HG02885 (cell line): ENCODE measurements around the gene MACF1.

Experiments
- ATAC-seq: cut with Tn5 transposase; IDR thresholded peaks from one replicate; pipeline ENCODE4 v1.9.1; 2021; ENCODE audit warnings: mild to moderate bottlenecking; ENCODE audit not compliant: unreplicated experiment, poor library complexity

MACF1 gene

DNA sequence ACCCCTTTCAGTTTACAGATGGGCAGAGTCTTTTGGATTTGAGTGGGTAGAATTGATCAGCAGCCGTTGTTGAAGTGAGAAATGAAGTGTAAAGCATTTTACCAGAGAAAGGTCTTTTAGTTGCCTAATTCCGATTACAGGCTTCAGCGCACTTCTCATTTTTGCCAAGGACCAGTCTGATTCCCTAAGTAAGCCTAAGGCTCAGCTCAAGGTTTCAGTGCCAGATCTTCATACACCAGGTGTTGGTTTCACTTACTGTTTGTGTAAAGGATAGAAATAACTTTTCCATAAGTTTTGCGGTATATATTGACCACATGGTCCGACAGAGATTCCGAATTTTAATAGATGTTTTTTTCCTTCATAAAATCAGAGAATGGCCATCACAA lies 203.0 kb downstream of the MACF1 start:
- ATAC-seq = no peak

DNA sequence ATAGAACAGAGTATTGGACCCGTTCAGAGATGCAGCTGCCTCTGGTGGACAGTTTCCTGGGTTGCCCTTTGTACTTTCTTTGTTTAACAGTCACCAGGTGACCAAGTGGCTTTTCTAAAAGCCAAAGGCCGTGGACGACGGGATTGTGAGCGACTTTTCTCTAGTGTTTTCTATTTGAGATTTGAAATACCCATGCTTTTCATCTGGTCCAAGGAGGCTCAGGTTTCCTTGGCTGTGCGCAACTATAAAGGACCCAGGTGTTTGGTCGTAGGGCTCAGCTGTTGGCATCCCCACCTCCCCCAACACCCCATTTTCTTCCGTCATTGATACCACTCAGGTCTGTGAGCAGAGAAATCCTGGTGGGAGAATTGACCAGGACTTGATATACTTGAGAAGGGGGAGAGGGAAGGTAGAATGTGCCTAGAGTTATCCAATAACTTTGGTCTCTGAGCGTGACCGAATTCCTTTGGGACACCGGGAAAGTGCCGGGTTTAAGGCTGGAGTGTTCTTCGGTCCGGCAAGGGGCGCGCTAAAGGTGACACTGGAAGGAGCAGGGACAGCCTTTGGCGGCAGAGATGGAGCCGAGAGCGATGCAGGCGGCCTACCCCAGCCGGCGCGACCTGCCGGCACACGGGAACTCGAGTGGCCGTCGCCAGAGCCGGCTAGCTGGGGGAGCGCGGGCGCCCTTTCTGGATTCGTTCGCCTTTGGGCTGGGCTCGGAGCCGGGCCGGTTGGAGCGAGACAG lies 203.6 kb downstream of the MACF1 start:
- no peak for ATAC-seq

DNA sequence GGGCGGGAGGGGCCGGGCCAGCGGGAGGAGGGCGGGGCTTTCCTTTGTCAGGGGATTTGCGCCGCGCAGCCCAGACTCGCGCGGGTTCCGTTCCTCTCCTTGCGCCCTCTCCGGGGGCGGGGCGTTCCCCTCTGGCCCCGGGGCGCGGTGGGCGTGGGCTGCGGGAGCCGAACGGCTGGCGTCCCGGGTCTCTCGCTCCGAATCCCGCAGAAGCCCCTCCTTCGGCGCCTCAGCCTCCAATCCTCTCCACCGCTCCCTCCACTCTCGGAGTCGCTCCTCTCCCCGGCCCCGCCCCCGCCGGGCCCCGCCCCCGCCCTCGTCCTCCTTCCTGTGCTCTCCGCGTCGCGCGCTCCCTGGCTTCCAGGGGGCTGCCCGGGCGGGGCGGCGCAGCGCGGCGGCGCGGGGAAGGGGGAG lies 204.2 kb downstream of the MACF1 start:
- ATAC-seq = peak; percentile 82

DNA sequence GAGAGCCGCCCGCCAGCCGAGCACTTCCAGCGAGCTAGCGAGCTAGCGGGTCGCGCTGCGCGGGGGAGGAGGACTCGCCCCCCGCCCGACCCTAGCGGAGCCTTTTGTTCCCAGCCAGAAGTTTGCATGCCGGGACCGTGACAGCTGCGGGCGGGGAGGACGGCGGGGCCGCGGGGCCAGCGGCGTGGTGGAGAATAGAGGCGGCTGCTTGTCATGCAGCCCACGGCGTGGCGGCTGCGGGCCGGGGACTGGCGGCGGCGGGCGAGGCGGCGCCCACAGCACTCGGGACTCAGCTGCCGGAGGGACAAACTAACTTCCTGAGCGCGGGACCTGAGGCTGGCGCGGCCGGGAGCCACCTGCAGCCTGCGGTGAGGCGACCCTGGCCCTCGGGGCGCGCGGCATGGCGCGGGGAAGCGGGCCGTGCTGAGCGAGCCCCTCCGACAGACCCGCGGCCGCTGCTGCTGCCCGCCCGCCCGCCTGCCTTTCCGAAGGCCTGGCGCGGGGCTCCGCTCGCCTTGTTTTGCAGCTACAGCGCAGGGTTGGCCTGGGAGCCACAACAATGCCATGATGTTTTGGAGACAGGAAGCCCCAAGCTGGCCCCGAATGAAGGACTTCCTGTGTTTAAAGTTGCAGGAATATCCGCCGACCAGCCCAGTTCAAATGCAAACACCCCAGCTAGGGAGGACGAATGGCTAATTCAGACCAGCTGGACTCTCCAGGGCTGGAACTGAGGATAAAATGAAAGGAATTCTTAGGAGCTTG lies 204.7 kb downstream of the MACF1 start:
- peak; percentile 49 for ATAC-seq

DNA sequence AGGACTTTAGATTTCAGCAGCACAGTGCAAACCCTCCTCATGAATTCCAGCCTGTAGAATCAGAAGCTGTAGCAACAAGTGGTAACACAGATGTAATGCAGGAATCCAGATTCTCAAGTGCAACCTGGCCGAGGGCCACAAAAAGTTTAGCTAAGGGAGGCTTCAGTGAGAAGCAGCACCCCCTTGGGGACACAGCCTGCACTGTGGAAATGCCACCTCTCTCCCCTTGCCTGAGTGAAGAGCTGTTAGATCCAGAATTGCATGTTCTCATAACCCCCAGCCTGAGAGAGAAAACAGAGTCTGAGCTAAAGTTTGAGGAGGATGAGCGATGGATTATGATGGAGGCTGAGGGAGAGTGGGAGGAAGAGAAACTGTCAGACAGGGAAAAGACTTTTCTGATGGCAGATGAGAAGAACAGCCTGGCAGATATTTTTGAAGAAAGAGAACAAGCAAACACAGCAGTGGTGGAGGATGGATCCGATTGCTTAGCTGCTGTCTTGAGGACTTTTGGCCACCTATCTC lies 206.5 kb downstream of the MACF1 start:
- ATAC-seq = no peak

DNA sequence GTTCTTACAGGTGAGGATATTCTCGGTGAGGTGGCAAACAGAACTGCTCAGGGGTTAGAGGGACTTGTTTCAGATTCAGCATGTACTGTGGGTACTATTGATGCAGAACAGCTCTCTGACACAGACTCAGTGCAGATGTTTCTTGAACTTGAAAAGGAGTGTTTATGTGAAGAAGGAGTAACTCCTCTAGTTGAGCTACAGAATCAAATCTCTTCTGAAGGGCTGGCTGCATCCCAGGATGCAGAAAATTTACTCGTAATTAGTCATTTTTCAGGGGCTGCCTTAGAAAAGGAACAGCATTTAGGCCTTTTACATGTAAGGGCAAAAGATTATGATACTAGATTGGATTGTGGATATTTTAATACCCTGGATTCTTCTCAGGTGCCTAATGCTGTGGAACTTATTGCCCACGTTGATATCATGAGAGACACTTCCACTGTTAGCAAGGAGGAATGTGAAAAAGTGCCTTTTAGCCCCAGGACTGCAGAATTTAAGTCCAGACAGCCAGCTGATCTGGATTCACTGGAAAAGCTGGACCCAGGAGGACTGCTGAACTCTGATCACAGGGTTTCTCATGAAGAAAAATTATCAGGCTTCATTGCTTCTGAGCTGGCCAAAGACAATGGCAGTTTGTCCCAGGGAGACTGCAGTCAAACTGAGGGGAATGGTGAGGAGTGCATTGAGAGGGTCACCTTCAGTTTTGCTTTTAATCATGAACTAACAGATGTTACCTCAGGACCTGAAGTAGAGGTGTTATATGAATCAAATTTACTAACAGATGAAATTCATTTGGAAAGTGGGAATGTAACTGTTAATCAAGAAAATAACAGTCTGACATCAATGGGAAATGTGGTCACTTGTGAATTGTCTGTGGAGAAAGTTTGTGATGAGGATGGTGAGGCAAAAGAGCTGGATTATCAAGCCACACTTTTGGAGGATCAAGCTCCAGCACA lies 207.3 kb downstream of the MACF1 start:
- no peak for ATAC-seq

DNA sequence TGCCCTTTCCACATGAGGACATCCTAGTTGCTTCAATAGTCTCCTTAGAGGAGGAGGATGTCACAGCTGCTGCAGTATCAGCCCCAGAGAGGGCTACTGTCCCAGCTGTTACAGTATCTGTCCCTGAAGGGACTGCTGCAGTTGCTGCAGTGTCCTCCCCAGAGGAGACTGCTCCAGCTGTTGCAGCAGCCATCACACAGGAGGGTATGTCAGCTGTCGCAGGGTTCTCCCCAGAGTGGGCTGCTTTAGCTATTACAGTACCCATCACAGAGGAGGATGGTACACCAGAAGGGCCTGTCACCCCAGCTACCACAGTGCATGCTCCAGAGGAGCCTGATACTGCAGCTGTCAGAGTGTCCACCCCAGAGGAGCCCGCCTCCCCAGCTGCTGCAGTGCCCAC lies 208.4 kb downstream of the MACF1 start:
- no peak for ATAC-seq

DNA sequence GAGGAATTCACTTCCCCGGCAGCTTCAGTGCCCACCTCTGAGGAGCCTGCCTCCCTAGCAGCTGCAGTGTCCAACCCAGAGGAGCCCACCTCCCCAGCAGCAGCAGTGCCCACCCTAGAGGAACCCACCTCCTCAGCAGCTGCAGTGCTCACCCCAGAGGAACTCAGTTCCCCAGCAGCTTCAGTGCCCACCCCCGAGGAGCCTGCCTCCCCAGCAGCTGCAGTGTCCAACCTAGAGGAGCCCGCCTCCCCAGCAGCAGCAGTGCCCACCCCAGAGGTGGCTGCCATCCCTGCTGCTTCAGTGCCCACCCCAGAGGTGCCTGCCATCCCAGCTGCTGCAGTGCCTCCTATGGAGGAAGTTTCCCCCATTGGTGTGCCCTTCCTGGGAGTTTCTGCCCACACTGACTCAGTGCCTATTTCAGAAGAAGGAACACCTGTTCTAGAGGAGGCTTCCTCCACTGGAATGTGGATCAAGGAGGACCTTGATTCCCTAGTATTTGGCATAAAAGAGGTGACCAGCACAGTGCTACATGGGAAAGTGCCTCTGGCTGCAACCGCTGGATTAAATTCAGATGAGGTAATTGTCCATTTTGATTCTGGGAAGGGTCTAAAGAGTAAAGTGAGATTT lies 209.5 kb downstream of the MACF1 start:
- ATAC-seq = no peak

DNA sequence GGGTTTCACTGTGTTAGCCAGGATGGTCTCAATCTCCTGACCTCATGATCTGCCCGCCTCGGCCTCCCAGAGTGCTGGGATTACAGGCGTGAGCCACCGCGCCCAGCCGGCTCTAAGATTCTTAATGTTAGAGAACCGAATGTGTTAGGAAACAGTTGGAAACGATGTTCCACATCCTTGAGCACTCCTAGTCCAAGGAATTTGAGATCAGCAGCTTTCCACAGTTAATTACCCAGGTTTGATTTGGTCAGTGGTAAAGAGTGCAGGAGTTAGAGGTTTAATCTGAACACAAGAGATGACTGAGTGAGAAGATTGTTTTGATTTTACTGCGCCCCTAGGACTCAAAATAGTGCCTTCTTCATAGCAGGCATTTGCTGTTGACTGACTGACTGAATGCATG lies 211.1 kb downstream of the MACF1 start:
- ATAC-seq = no peak

DNA sequence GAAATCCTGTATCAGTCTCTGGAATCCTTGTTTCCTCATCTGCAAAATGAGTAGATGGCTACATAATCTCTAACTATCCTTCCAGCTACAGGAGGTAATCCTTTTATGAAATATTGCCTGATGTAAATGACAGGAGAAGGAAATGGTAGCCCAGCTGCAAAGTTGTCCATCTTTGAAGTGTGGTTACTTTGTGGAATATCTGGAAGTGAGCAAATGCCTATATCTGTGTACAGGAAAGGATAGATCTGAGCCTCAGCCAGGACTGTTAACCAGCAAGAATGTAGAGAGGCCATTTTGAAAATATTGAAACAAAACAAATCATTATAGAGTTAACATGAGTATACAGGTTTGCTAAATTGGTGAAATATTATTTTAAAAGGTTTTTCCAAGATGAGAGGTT lies 212.1 kb downstream of the MACF1 start:
- no peak for ATAC-seq

DNA sequence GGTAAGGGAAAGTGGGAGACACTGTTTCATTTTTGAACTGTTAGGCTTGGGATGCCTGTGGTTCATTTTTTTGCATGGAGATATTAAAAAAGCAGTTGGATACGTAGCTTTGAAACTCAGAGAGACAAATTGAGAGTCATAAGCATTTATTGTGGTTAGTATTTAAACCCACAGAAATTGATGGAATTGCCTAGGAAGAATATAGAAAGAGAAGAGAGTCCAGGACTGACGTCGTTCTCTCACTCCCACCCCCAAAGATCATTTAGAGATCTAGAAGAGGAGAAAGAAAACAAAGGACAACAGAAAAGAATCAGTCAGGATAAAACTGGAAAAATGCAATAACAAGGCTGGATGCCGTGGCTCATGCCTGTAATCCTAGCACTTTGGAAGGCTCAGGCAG lies 213.7 kb downstream of the MACF1 start:
- no peak for ATAC-seq

DNA sequence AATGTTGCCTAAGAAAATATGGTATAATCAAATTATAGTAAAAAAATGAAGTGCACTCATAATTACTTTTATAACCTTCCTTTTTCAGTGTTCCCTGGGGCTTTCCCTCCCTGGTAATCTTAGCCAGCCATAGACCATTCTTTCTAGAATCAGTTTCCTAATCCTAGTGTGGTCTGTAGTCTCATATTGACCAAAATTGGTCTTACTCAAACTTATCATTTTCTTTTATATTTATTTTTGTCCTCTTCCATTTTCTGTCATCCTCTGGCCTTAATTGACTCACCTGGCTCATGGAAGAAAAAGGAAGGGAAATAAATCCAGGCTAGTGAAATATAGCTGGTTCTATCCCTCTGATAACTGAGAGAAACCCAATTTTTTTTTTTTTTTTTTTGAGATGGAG lies 216.0 kb downstream of the MACF1 start:
- ATAC-seq = no peak

DNA sequence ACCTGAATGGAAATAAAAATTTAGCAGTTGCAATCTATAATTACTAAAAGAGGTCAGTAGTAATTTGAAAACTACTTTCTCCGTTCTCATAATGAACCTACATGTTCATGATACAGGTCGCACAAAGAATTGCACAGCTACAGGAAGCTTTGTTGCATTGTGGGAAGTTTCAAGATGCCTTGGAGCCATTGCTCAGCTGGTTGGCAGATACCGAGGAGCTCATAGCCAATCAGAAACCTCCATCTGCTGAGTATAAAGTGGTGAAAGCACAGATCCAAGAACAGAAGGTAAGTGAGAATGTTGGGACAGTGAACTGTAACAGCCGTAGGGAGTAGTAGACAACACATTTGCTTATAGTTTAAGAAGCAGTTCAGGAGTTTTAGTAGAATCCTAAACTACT lies 218.1 kb downstream of the MACF1 start:
- ATAC-seq = no peak

DNA sequence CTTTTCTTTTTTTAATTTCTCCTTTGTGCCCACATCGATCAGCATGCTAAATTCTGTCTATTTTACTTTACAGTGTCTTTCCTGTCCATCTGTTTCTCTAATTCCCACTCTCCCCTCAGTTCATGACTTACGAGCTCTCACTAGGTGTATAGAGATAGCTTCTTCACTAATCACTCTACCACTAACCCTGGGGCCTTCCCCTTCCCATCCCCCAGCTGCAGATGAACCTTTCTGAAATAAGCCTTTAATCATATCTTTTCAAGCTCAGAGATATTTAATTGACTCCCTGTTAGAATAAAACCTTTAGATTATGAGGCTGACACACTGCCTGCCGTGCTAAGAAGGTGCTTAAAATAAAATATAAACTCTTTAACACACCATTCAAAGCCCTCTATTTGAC lies 220.7 kb downstream of the MACF1 start:
- no peak for ATAC-seq

DNA sequence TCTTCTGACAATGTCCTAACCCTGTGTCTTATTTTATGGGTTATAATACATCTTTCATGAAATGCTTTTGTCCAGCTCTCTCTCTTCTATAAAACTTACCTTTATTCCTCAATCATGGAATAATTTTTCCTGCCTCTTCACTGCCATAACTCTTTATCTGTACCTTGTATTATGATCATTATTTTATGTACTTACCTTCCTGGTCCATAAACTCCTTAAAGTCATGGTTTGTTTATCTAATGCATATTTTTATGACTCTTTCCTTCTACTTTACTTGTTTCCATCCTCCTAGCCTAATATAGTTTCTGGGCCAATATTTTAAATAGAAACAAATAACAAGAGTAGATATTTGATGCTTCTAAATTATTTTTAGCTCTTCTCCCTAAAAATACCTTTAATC lies 221.1 kb downstream of the MACF1 start:
- ATAC-seq = no peak

DNA sequence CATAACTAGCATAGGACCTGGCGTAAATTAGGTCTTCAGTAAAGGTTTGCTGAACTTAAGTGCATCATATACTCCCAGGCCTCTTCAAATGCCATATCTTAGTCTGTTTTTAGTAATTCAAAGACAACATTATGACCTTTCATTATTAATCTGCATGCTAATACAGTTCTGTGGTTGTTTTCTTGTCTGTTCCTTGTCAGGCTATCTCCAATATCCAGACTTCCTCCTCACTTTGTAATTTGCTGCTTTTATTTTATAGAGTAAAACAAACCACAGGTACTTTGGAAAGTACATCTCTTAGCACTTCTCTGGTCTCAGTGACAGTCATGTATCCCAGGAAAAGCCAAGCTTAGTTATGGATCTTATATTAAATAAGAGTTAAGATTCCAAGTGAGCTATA lies 221.9 kb downstream of the MACF1 start:
- no peak for ATAC-seq

DNA sequence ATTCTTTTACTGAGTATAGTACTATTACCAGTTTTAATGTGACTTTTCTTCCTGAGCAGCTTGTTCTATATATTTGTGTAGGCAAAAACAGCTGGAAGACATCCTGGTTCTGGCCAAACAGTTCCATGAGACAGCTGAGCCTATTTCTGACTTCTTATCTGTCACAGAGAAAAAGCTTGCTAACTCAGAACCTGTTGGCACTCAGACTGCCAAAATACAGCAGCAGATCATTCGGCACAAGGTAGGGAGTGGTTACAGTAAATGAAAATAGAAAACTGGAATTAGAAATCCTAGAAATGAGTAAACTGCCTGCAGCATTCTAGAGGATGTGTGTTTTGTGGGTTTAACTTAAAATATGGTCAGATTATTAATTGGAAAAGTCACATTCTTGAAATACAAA lies 222.9 kb downstream of the MACF1 start:
- ATAC-seq = no peak

DNA sequence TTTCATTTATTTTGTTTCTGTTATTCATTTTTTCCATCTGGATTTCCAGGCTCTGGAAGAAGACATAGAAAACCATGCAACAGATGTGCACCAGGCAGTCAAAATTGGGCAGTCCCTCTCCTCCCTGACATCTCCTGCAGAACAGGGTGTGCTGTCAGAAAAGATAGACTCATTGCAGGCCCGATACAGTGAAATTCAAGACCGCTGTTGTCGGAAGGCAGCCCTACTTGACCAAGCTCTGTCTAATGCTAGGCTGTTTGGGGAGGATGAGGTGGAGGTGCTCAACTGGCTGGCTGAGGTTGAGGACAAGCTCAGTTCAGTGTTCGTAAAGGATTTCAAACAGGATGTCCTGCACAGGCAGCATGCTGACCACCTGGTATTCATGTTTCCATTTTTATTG lies 223.4 kb downstream of the MACF1 start:
- no peak for ATAC-seq

DNA sequence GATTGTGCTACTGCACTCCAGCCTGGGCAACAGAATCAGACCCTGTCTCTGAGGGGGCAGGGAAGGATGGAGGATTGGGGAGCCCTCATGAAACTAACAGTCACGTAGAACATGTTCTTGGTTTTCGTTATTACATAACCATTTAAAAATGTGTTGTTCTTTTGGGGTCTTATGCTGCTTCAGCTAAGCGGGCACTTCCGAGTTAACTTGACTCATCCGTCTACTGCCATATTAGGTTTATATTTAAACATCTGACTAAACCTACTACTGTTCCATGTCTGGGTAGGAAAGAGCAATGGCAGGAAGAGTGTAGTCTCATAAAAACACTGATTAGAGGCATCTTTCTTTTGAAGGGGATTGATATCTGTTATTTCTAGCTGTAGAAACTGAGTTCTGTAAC lies 227.4 kb downstream of the MACF1 start:
- ATAC-seq = peak; percentile 48

DNA sequence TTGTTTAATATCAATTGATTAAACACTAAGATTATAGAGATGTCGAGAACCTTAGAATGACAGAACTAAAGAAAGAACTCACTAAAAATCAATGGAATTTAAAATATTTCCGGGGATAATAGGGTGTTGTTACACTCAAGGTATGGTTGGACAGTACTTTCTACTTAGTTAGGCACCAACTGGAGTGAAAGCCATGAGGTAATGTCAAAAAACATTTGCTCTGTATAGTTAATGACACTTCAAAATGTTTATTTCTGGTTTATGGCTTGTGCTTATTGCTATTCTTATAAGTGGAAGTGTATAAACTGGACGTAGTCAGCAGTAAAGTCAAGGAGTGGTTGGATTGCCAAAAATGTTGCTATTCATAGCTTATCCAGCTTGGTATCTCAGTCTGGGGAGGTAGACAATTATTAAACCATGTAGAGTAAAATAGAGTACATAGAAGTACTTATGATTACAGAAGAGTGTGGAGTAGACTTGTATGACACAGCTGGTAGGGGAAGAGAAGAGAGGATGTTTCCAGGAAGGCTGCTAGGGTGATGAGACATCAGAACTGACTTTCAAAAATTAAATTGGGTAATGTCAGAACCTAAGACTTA lies 230.4 kb downstream of the MACF1 start:
- no peak for ATAC-seq
